ENCODE data around the gene SNED1.

DNA sequence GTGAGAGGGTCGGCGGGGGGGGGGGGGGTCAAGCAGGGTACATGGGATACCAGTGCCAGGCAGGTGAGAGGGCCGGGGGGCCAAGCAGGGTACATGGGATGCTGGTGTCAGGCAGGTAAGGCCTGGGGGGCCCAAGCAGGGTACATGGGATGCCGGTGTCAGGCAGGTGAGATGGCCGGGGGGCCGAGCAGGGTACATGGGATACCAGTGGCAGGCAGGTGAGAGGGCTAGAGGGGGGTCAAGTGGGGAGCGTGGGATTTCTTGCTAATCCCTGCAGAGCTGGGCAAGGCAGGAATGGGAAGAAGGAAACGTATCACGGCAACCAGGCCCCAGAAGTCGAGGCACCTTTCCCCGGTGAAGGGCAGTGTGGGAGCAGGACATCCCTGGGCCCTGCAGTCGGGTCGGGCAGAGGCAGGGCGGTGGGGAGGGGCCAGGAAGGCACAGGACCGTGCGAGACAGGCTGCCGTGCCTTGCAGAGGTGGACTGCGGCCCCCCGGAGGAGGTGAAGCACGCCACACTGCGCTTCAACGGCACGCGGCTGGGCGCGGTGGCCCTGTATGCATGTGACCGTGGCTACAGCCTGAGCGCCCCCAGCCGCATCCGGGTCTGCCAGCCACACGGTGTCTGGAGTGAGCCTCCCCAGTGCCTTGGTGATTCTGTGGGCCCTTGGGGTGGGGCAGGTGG is 54.4 kb downstream of the SNED1 start:
- TF ChIP-seq, protein P1, sequence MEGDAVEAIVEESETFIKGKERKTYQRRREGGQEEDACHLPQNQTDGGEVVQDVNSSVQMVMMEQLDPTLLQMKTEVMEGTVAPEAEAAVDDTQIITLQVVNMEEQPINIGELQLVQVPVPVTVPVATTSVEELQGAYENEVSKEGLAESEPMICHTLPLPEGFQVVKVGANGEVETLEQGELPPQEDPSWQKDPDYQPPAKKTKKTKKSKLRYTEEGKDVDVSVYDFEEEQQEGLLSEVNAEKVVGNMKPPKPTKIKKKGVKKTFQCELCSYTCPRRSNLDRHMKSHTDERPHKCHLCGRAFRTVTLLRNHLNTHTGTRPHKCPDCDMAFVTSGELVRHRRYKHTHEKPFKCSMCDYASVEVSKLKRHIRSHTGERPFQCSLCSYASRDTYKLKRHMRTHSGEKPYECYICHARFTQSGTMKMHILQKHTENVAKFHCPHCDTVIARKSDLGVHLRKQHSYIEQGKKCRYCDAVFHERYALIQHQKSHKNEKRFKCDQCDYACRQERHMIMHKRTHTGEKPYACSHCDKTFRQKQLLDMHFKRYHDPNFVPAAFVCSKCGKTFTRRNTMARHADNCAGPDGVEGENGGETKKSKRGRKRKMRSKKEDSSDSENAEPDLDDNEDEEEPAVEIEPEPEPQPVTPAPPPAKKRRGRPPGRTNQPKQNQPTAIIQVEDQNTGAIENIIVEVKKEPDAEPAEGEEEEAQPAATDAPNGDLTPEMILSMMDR (IDR thresholded peaks at IDR 0.05): no peak
- TF ChIP-seq POLR2A (IDR thresholded peaks at IDR 0.05) (no peak), POLR2AphosphoS5 (IDR thresholded peaks at IDR 0.05) (no peak), EP300 (IDR thresholded peaks at IDR 0.05) (no peak)
